CD4-positive, alpha-beta T cell (primary cell): ENCODE results near the gene SSH2. TPM values are rescaled to one million over a fixed set of nuclear protein-coding genes. Genes with fewer than 3 reads are reported as not detected.

Source experiments
- ATAC-seq: fragments of 200-7000 bp; cut with Tn5 transposase; one replicate; pipeline ENCODE4 v1.10.0; 2022; ENCODE audit warnings: mild to moderate bottlenecking; ENCODE audit not compliant: poor library complexity
- CTCF ChIA-PET: fragments of 350-600 bp; sonication (Branson Sonifier 250); formaldehyde crosslinking; loops from one replicate; lab custom pipeline; 2021; ENCODE audit warnings: antibody characterized with exemption, inconsistent platforms; lab: Charles Lee
- POLR2A ChIA-PET: fragments of 350-600 bp; sonication (Branson Sonifier 250); formaldehyde crosslinking; loops from one replicate; lab custom pipeline; 2021; ENCODE audit warnings: antibody characterized with exemption, inconsistent platforms; lab: Charles Lee
- DNase-seq, 14 experiments: peaks; one replicate each; pipeline ENCODE4 v3.0.0-alpha.2; 2013 to 2020; ENCODE audit warnings: mixed read lengths in 2 of 14
- H3K27ac ChIP-seq, 2 donors: one replicate each; pipeline versions ENCODE4 v1.5.1 to v1.7.0; 2013; ENCODE audit warnings: low read length in 2 of 2, low read depth in 1 of 2, mild to moderate bottlenecking in 1 of 2
- H3K27me3 ChIP-seq, 2 experiments: 1 replicate in 1 of 2; 2 replicates in 1 of 2; pipeline versions ENCODE4 v1.6.1 to v1.7.0; 2013; ENCODE audit warnings: low read length in 2 of 2, control low read depth in 1 of 2, mild to moderate bottlenecking in 1 of 2, moderate library complexity in 1 of 2; ENCODE audit not compliant: insufficient read depth in 2 of 2, control insufficient read depth in 1 of 2
- H3K36me3 ChIP-seq: one replicate; pipeline ENCODE4 v1.6.1; 2013; ENCODE audit warnings: low read length, control low read depth; ENCODE audit not compliant: insufficient read depth
- H3K4me1 ChIP-seq: one replicate; pipeline ENCODE4 v1.6.1; 2013; ENCODE audit warnings: low read length, control low read depth; ENCODE audit not compliant: insufficient read depth
- H3K4me3 ChIP-seq: one replicate; pipeline ENCODE4 v1.5.1; 2013; ENCODE audit warnings: mild to moderate bottlenecking, low read length, moderate library complexity
- H3K9me3 ChIP-seq, 2 experiments: 1 replicate in 1 of 2; 2 replicates in 1 of 2; pipeline versions ENCODE4 v1.6.1 to v1.7.0; 2013; ENCODE audit warnings: low read length in 2 of 2, mild to moderate bottlenecking in 2 of 2, control low read depth in 1 of 2, moderate library complexity in 1 of 2; ENCODE audit not compliant: control insufficient read depth in 1 of 2, insufficient read depth in 1 of 2
- H3K27ac Mint-ChIP-seq: one replicate; pipeline ENCODE4 v1.8.0; 2020; ENCODE audit warnings: mixed read lengths
- H3K27me3 Mint-ChIP-seq: one replicate; pipeline ENCODE4 v1.8.0; 2021; ENCODE audit warnings: mixed read lengths
- H3K36me3 Mint-ChIP-seq: one replicate; pipeline ENCODE4 v1.8.0; 2021; ENCODE audit warnings: low read depth, mixed read lengths
- H3K4me1 Mint-ChIP-seq: one replicate; pipeline ENCODE4 v1.8.0; 2021; ENCODE audit warnings: low read depth, mixed read lengths
- H3K4me3 Mint-ChIP-seq: one replicate; pipeline ENCODE4 v1.8.0; 2020; ENCODE audit warnings: mild to moderate bottlenecking, mixed read lengths
- H3K9me3 Mint-ChIP-seq: one replicate; pipeline ENCODE4 v1.8.0; 2020; ENCODE audit warnings: mixed read lengths
- CTCF ChIP-seq: fragments of 200-600 bp; IDR thresholded peaks from one replicate; pipeline ENCODE4 v1.8.0; 2022; ENCODE audit warnings: antibody characterized with exemption, mild to moderate bottlenecking
- intact Hi-C, 2 experiments: fragments of 100-400 bp; cut with DNase I in 1 of 2; cut with micrococcal nuclease in 1 of 2; formaldehyde crosslinking; loops; one replicate each; pipeline versions ENCODE4 v1.15.1 to v1.9.0; 2023 to 2025; cut with DNase I, micrococcal nuclease
- total RNA-seq, 174 experiments: library from RNA in 2 of 174; stranded (reverse) in 2 of 174; gene quantifications; one replicate each; pipeline ENCODE4 v1.2.3 and lab custom pipeline; 2021 to 2026

Gene SSH2
- total RNA-seq, 2 experiments from 2014 or later: 73.4 to 81.5 TPM

GRCh38 chr17:29581583-29582253 lies 348.3 kb downstream of the SSH2 start:
- Histone ChIP-seq H3K27ac (no peak overlapping the region), H3K36me3 (peaks cover 58% of the 10 kb centered on the region), H3K4me3 (no peak overlapping the region), H3K4me1 (peaks cover 41% of the 10 kb centered on the region), H3K9me3 (no peaks in the 10 kb centered on the region), H3K27me3 (no peaks in the 10 kb centered on the region)
- H3K36me3 Mint-ChIP-seq: peaks cover 33% of the 10 kb centered on the region
- H3K27ac Mint-ChIP-seq: peak overlapping the region; percentile 27
- no peak for ATAC-seq
- H3K4me1 Mint-ChIP-seq: peaks cover 43% of the 10 kb centered on the region
- H3K27me3 Mint-ChIP-seq: no peaks in the 10 kb centered on the region
- no peak overlapping the region for H3K4me3 Mint-ChIP-seq
- intact Hi-C loops: loop anchor here in 1 of 2 experiments (2.0 to 10.0 kb wide), 5 partner anchors 351 to 837 kb away; partner anchors contain the start of genes PHF12, SSH2 and TRAF4
- no peak for TF ChIP-seq CTCF
- CTCF ChIA-PET: interaction anchor here (0.8 to 7.8 kb wide), 4 partner anchors 9 to 36 kb away, joined by 3 to 48 read pairs (median 26); partner anchors contain the start of gene ANKRD13B
- no peaks in the 10 kb centered on the region for H3K9me3 Mint-ChIP-seq
- POLR2A ChIA-PET: interaction anchor here (1.0 to 3.0 kb wide), 5 partner anchors 10 to 36 kb away, joined by 3 to 14 read pairs (median 9); partner anchors contain the start of gene TP53I13
- peak in 1 of 14 experiments; percentile 27 for DNase-seq

GRCh38 chr17:29579866-29580771 lies 349.9 kb downstream of the SSH2 start:
- ATAC-seq (peak; percentile 99), DNase-seq (peak; percentile 84 to 95 (median 88))
- intact Hi-C loops: loop anchor here (1.0 to 10.0 kb wide), 13 partner anchors 9 to 895 kb away; partner anchors contain the start of genes GIT1 (in 1 of the 2), GOSR1 (in 1 of the 2), PHF12 (in 1 of the 2) and SSH2 (in 1 of the 2)
- Histone ChIP-seq H3K27ac (no peak overlapping the region), H3K27me3 (no peaks in the 10 kb centered on the region), H3K36me3 (peaks cover 74% of the 10 kb centered on the region), H3K9me3 (no peaks in the 10 kb centered on the region), H3K4me1 (peaks cover 27% of the 10 kb centered on the region), H3K4me3 (no peak overlapping the region)
- Mint-ChIP-seq H3K27ac (peak overlapping the region; percentile 41), H3K4me3 (peak overlapping the region; percentile 69), H3K36me3 (peaks cover 44% of the 10 kb centered on the region), H3K4me1 (peaks cover 27% of the 10 kb centered on the region), H3K27me3 (no peaks in the 10 kb centered on the region), H3K9me3 (no peaks in the 10 kb centered on the region)
- TF ChIP-seq CTCF: peak; percentile 88
- CTCF ChIA-PET: interaction anchor here (0.8 to 7.8 kb wide), 7 partner anchors 12 to 441 kb away, joined by 3 to 48 read pairs (median 6); partner anchors contain the start of gene ANKRD13B
- POLR2A ChIA-PET: interaction anchor here (1.2 to 3.0 kb wide), 5 partner anchors 11 to 37 kb away, joined by 4 to 14 read pairs (median 9); partner anchors contain the start of gene ABHD15
